ENCODE results near the gene SNX22.

DNA sequence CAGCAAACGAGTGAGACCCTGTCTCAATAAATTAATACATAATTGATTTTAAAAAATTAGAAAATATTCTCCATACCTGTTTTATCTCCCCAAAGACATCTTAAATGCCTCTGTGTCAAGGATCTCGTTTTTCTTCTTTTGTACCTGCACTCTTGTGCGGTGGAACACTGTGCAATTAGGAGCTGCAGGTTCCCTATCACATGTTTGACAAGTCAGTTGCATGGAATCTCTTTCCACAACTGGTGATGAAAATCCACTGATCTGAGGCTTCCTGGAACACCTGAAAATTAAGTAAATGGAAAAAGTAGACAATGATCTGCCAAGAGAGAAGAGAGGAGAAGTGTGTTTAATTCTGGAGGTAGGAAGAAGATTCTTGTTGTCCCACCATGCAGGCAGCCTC, 3.0 kb upstream of the SNX22 start:
- no peak for TF ChIP-seq POLR2A (IDR thresholded peaks at IDR 0.05)
- TF ChIP-seq, protein P1, sequence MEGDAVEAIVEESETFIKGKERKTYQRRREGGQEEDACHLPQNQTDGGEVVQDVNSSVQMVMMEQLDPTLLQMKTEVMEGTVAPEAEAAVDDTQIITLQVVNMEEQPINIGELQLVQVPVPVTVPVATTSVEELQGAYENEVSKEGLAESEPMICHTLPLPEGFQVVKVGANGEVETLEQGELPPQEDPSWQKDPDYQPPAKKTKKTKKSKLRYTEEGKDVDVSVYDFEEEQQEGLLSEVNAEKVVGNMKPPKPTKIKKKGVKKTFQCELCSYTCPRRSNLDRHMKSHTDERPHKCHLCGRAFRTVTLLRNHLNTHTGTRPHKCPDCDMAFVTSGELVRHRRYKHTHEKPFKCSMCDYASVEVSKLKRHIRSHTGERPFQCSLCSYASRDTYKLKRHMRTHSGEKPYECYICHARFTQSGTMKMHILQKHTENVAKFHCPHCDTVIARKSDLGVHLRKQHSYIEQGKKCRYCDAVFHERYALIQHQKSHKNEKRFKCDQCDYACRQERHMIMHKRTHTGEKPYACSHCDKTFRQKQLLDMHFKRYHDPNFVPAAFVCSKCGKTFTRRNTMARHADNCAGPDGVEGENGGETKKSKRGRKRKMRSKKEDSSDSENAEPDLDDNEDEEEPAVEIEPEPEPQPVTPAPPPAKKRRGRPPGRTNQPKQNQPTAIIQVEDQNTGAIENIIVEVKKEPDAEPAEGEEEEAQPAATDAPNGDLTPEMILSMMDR (IDR thresholded peaks at IDR 0.05), result no peak

All from upper lobe of left lung (tissue), 4 donors.